A673 (cell line): Measurements from ENCODE around the gene GABRG3. TPM values are rescaled to one million over a fixed set of nuclear protein-coding genes. Genes with fewer than 3 reads are reported as not detected.

Experiments
- BruUV-seq: library from RNA; stranded (reverse); fragments of 400-500 nt; replicated peaks from 2 replicates; lab custom pipeline; 2021; lab: Mats Ljungman, UMichigan
- CTCF ChIA-PET: fragments of 300-600 bp; sonication (Branson Sonifier 250); formaldehyde crosslinking; loops from one replicate; lab custom pipeline; 2022; ENCODE audit warnings: antibody characterized with exemption; lab: Charles Lee
- POLR2A ChIA-PET: fragments of 300-600 bp; sonication (Branson Sonifier 250); formaldehyde crosslinking; loops from one replicate; lab custom pipeline; 2022; ENCODE audit warnings: antibody characterized with exemption; ENCODE audit not compliant: low non-redundant PET; lab: Charles Lee
- DNase-seq: peaks from one replicate; pipeline ENCODE4 v3.0.0-alpha.2; 2015; ENCODE audit warnings: low spot score
- H3K27ac ChIP-seq: fragments of 200-600 bp; sonication (generic); 2 replicates; pipeline ENCODE4 v1.5.1; 2016; ENCODE audit warnings: mixed run types, low read depth, mild to moderate bottlenecking, mixed read lengths, antibody characterized with exemption, low read length; ENCODE audit not compliant: poor library complexity, severe bottlenecking
- H3K27me3 ChIP-seq: fragments of 200-600 bp; sonication (generic); replicated peaks from 2 replicates; pipeline ENCODE4 v1.6.1; 2017; ENCODE audit warnings: mixed run types, low read depth, mild to moderate bottlenecking, mixed read lengths, antibody characterized with exemption, low read length; ENCODE audit not compliant: insufficient read depth, poor library complexity
- H3K36me3 ChIP-seq: fragments of 200-600 bp; sonication (generic); 2 replicates; pipeline ENCODE4 v1.6.1; 2016; ENCODE audit warnings: mixed run types, mild to moderate bottlenecking, mixed read lengths, antibody characterized with exemption, low read length; ENCODE audit not compliant: insufficient read depth, poor library complexity, severe bottlenecking
- H3K4me1 ChIP-seq: fragments of 200-600 bp; sonication (generic); 2 replicates; pipeline ENCODE4 v1.6.1; 2017; ENCODE audit warnings: mixed run types, mild to moderate bottlenecking, mixed read lengths, antibody characterized with exemption, low read length; ENCODE audit not compliant: insufficient read depth, poor library complexity, severe bottlenecking
- H3K4me3 ChIP-seq: fragments of 200-600 bp; sonication (generic); 2 replicates; pipeline ENCODE4 v1.5.1; 2016; ENCODE audit warnings: low read depth, mixed run types, mild to moderate bottlenecking, mixed read lengths, low read length; ENCODE audit not compliant: poor library complexity, severe bottlenecking
- H3K9me3 ChIP-seq: fragments of 200-600 bp; sonication (generic); 2 replicates; pipeline ENCODE4 v1.6.1; 2016; ENCODE audit warnings: mixed run types, low read depth, mild to moderate bottlenecking, mixed read lengths, antibody characterized with exemption, low read length; ENCODE audit not compliant: poor library complexity, severe bottlenecking
- CTCF ChIP-seq: fragments of 300-800, 200-600 bp; sonication (generic); conservative IDR thresholded peaks from 2 replicates; pipeline ENCODE4 v1.5.1; 2017; ENCODE audit warnings: low read depth, mild to moderate bottlenecking, antibody characterized with exemption, low read length, moderate library complexity, mixed read lengths
- EZH2 ChIP-seq: fragments of 200-600 bp; sonication (generic); IDR thresholded peaks from 2 replicates; pipeline ENCODE4 v1.6.1; 2017; ENCODE audit warnings: borderline replicate concordance, low read depth, mild to moderate bottlenecking, mixed read lengths, antibody characterized with exemption, low read length; ENCODE audit not compliant: poor library complexity, severe bottlenecking
- intact Hi-C: fragments of 100-400 bp; cut with micrococcal nuclease; formaldehyde crosslinking; loops from one replicate; pipeline ENCODE4 v1.10.0; 2022; ENCODE audit not compliant: unreplicated experiment
- total RNA-seq: library from RNA; stranded (reverse); gene quantifications from 2 replicates; pipeline ENCODE4 v1.2.3, GENCODE V29; 2021

Gene GABRG3
- total RNA-seq, 1 experiment from 2014 or later, result not detected

- Histone ChIP-seq H3K27me3 (no peaks in the 10 kb centered on the region), H3K4me1 (no peaks in the 10 kb centered on the region), H3K36me3 (no peaks in the 10 kb centered on the region), H3K4me3 (no peak overlapping the region), H3K9me3 (peaks cover 29% of the 10 kb centered on the region), H3K27ac (no peak overlapping the region)
- ChIA-PET POLR2A (no interaction called here), CTCF (no interaction called here)
- TF ChIP-seq EZH2 (no peak), CTCF (no peak)
- BruUV-seq, result no TSS peak
- intact Hi-C loops, result no loop called here
- DNase-seq, result no peak
Measured at GRCh38 chr15:26945046-26945445, 25.9 kb upstream of the GABRG3 start.

GRCh38 chr15:26950001-26950400 is 21.0 kb upstream of the GABRG3 start:
- ChIA-PET CTCF (no interaction called here), POLR2A (no interaction called here)
- peaks cover 27% of the 10 kb centered on the region for H3K9me3 ChIP-seq
- DNase-seq, result no peak
- H3K27me3 ChIP-seq, result no peaks in the 10 kb centered on the region
- H3K4me1 ChIP-seq, result no peaks in the 10 kb centered on the region
- BruUV-seq, result no TSS peak
- intact Hi-C loops, result no loop called here
- H3K27ac ChIP-seq, result no peak overlapping the region
- TF ChIP-seq CTCF (no peak), EZH2 (no peak)
- H3K36me3 ChIP-seq, result no peaks in the 10 kb centered on the region
- no peak overlapping the region for H3K4me3 ChIP-seq

- intact Hi-C loops, result no loop called here
- ChIA-PET CTCF (no interaction called here), POLR2A (no interaction called here)
- Histone ChIP-seq H3K27ac (no peak overlapping the region), H3K4me1 (no peaks in the 10 kb centered on the region), H3K9me3 (peaks cover 52% of the 10 kb centered on the region), H3K36me3 (no peaks in the 10 kb centered on the region), H3K4me3 (no peak overlapping the region), H3K27me3 (no peaks in the 10 kb centered on the region)
- no peak for DNase-seq
- BruUV-seq, result no TSS peak
- TF ChIP-seq CTCF (no peak), EZH2 (no peak)
Measured at GRCh38 chr15:26954403-26954802, 16.6 kb upstream of the GABRG3 start.
